A673 (cell line): ENCODE results near the gene VPS52.

ENCODE experiments used
- CTCF ChIP-seq: fragments of 300-800, 200-600 bp; sonication (generic); conservative IDR thresholded peaks from 2 replicates; pipeline ENCODE4 v1.5.1; 2017; ENCODE audit warnings: low read depth, mild to moderate bottlenecking, antibody characterized with exemption, low read length, moderate library complexity, mixed read lengths
- EZH2 ChIP-seq: fragments of 200-600 bp; sonication (generic); IDR thresholded peaks from 2 replicates; pipeline ENCODE4 v1.6.1; 2017; ENCODE audit warnings: borderline replicate concordance, low read depth, mild to moderate bottlenecking, mixed read lengths, antibody characterized with exemption, low read length; ENCODE audit not compliant: poor library complexity, severe bottlenecking

GRCh38 chr6:33273924-33274902 lies 2.5 kb upstream of the VPS52 start:
- TF ChIP-seq CTCF (no peak), EZH2 (no peak)
